DMS153 (cell line): Measurements from ENCODE around the gene TPMT.

Experiments used
- DNase-seq: peaks from one replicate; lab custom pipeline; 2025; lab: John Stamatoyannopoulos, UW

The TPMT gene

GRCh38 chr6:18117136-18117535, 37.7 kb downstream of the TPMT start:
- no peak for DNase-seq

- DNase-seq, result no peak
Measured at GRCh38 chr6:18115356-18115755, 39.5 kb downstream of the TPMT start.

- DNase-seq, result no peak
Measured at GRCh38 chr6:18110162-18110561, 44.7 kb downstream of the TPMT start.

- no peak for DNase-seq
Measured at GRCh38 chr6:18107061-18107460, 47.8 kb downstream of the TPMT start.

- no peak for DNase-seq
Measured at GRCh38 chr6:18102783-18103509, 51.9 kb downstream of the TPMT start.

- no peak for DNase-seq
Measured at GRCh38 chr6:18101873-18102272, 53.0 kb downstream of the TPMT start.

- DNase-seq, result no peak
Measured at GRCh38 chr6:18101271-18101670, 53.6 kb downstream of the TPMT start.

GRCh38 chr6:18100296-18100695, 54.6 kb downstream of the TPMT start:
- DNase-seq, result no peak

GRCh38 chr6:18099511-18099910, 55.4 kb downstream of the TPMT start:
- no peak for DNase-seq

GRCh38 chr6:18096423-18096822, 58.5 kb downstream of the TPMT start:
- DNase-seq, result no peak

- DNase-seq, result no peak
Measured at GRCh38 chr6:18091382-18091781, 63.5 kb downstream of the TPMT start.

GRCh38 chr6:18090349-18090786, 64.5 kb downstream of the TPMT start:
- DNase-seq, result no peak

GRCh38 chr6:18088419-18089296, 66.2 kb downstream of the TPMT start:
- no peak for DNase-seq

GRCh38 chr6:18087396-18088165, 67.3 kb downstream of the TPMT start:
- no peak for DNase-seq

- no peak for DNase-seq
Measured at GRCh38 chr6:18081025-18081668, 73.7 kb downstream of the TPMT start.

- no peak for DNase-seq
Measured at GRCh38 chr6:18080544-18080943, 74.3 kb downstream of the TPMT start.

GRCh38 chr6:18078866-18079265, 76.0 kb downstream of the TPMT start:
- DNase-seq, result no peak
